Lower lobe of right lung (tissue), 2 donors: ENCODE results near the gene SDK1. TPM values are rescaled to one million over a fixed set of nuclear protein-coding genes. Genes with fewer than 3 reads are reported as not detected.

Source experiments
- ATAC-seq, 2 donors: fragments of 200-7000 bp; cut with Tn5 transposase; one replicate each; pipeline ENCODE4 v1.9.1; 2020 to 2022; ENCODE audit warnings: mild to moderate bottlenecking in 2 of 2, moderate library complexity in 2 of 2
- DNase-seq: peaks from one replicate; pipeline ENCODE4 v3.0.0-alpha.2; 2020
- H3K27ac ChIP-seq: fragments of 200-600 bp; one replicate; pipeline ENCODE4 v1.8.0; 2022
- H3K27me3 ChIP-seq: fragments of 200-600 bp; one replicate; pipeline ENCODE4 v1.8.0; 2022; ENCODE audit warnings: low read depth
- H3K36me3 ChIP-seq: fragments of 200-600 bp; one replicate; pipeline ENCODE4 v1.8.0; 2022; ENCODE audit warnings: mild to moderate bottlenecking
- H3K4me1 ChIP-seq: fragments of 200-600 bp; one replicate; pipeline ENCODE4 v1.8.0; 2022
- H3K4me3 ChIP-seq: fragments of 200-600 bp; one replicate; pipeline ENCODE4 v1.8.0; 2022; ENCODE audit warnings: mild to moderate bottlenecking
- H3K9me3 ChIP-seq: fragments of 200-600 bp; one replicate; pipeline ENCODE4 v1.8.0; 2022
- CTCF ChIP-seq: fragments of 200-600 bp; IDR thresholded peaks from one replicate; pipeline ENCODE4 v1.8.0; 2022; ENCODE audit warnings: antibody characterized with exemption, mild to moderate bottlenecking
- intact Hi-C: fragments of 100-400 bp; cut with DNase I; formaldehyde crosslinking; loops from one replicate; pipeline ENCODE4 v1.11.0; 2022
- total RNA-seq: library from RNA; stranded (reverse); fragmentation: NEBNext Ultra II Directional; extraction: Animal tissue kit (Norgen Biotek cat#: 25700); gene quantifications from one replicate; pipeline ENCODE4 v1.2.1, GENCODE V29; 2021
- donor health status: DM: no; HTN: yes; CAD: no; lungs with severe emphysema.

SDK1 gene
- total RNA-seq, 1 donor from 2014 or later, result 10.0 TPM

GRCh38 chr7:3301449-3301731, 338 bp downstream of the SDK1 start:
- Histone ChIP-seq H3K36me3 (no peaks in the 10 kb centered on the region), H3K4me1 (peaks cover 12% of the 10 kb centered on the region), H3K27ac (no peak overlapping the region), H3K9me3 (no peaks in the 10 kb centered on the region), H3K4me3 (peak overlapping the region; percentile 51), H3K27me3 (peaks cover 7% of the 10 kb centered on the region)
- peak; percentile 4 to 5 for ATAC-seq
- no peak for DNase-seq
- intact Hi-C loops, result no loop called here
- no peak for TF ChIP-seq CTCF

- Histone ChIP-seq H3K27ac (no peak overlapping the region), H3K9me3 (no peaks in the 10 kb centered on the region), H3K36me3 (no peaks in the 10 kb centered on the region), H3K4me3 (peak overlapping the region; percentile 61), H3K27me3 (peaks cover 7% of the 10 kb centered on the region), H3K4me1 (peaks cover 12% of the 10 kb centered on the region)
- ATAC-seq (peak; percentile 4 to 14), DNase-seq (no peak)
- intact Hi-C loops, result no loop called here
- TF ChIP-seq CTCF, result peak; percentile 9
Measured at GRCh38 chr7:3301831-3302618, 973 bp downstream of the SDK1 start.

- no peak for TF ChIP-seq CTCF
- peaks cover 7% of the 10 kb centered on the region for H3K27me3 ChIP-seq
Measured at GRCh38 chr7:3302681-3303320, 1.7 kb downstream of the SDK1 start.

GRCh38 chr7:3304131-3304530, 3.1 kb downstream of the SDK1 start:
- Histone ChIP-seq H3K27me3 (peaks cover 7% of the 10 kb centered on the region), H3K4me3 (no peak overlapping the region), H3K27ac (no peak overlapping the region)

More at GRCh38 chr7:3302681-3303320, 1.7 kb downstream of the SDK1 start:
- intact Hi-C loops, result no loop called here
- Histone ChIP-seq H3K4me1 (peaks cover 12% of the 10 kb centered on the region), H3K36me3 (no peaks in the 10 kb centered on the region), H3K27ac (no peak overlapping the region), H3K4me3 (peak overlapping the region; percentile 61), H3K9me3 (no peaks in the 10 kb centered on the region)
- no peak for DNase-seq
- ATAC-seq, result no peak

GRCh38 chr7:3307435-3307834, 6.4 kb downstream of the SDK1 start:
- TF ChIP-seq CTCF, result no peak
- Histone ChIP-seq H3K4me3 (no peak overlapping the region), H3K36me3 (no peaks in the 10 kb centered on the region), H3K4me1 (no peaks in the 10 kb centered on the region), H3K9me3 (no peaks in the 10 kb centered on the region), H3K27ac (no peak overlapping the region), H3K27me3 (no peaks in the 10 kb centered on the region)
- DNase-seq, result no peak
- ATAC-seq, result no peak
- intact Hi-C loops, result no loop called here

More at GRCh38 chr7:3304131-3304530, 3.1 kb downstream of the SDK1 start:
- ATAC-seq (no peak), DNase-seq (no peak)
- Histone ChIP-seq H3K36me3 (no peaks in the 10 kb centered on the region), H3K9me3 (no peaks in the 10 kb centered on the region), H3K4me1 (peaks cover 12% of the 10 kb centered on the region)
- TF ChIP-seq CTCF, result no peak
- intact Hi-C loops, result no loop called here
